Ishikawa (cell line): ENCODE data around the gene SDK2.

Experiments
- CEBPB ChIP-seq: IDR thresholded peaks from 2 replicates; pipeline ENCODE4 v1.6.1; 2012
- CREB1 ChIP-seq: IDR thresholded peaks from 2 replicates; pipeline ENCODE4 v1.6.1; 2012; ENCODE audit warnings: low read depth
- EGR1 ChIP-seq: IDR thresholded peaks from 2 replicates; pipeline ENCODE4 v1.6.1; 2012
- EP300 ChIP-seq: IDR thresholded peaks from 2 replicates; pipeline ENCODE4 v1.6.1; 2012; ENCODE audit warnings: borderline replicate concordance
- FOXM1 ChIP-seq: IDR thresholded peaks from 2 replicates; pipeline ENCODE4 v1.6.1; 2012; ENCODE audit warnings: low read depth, borderline replicate concordance
- MAX ChIP-seq: IDR thresholded peaks from 2 replicates; pipeline ENCODE4 v1.6.1; 2012
- NFIC ChIP-seq: IDR thresholded peaks from 2 replicates; pipeline ENCODE4 v1.6.1; 2012
- RAD21 ChIP-seq: IDR thresholded peaks from 2 replicates; pipeline ENCODE4 v1.6.1; 2012; ENCODE audit warnings: low read depth
- REST ChIP-seq: IDR thresholded peaks from 2 replicates; pipeline ENCODE4 v1.6.1; 2012; ENCODE audit warnings: low read depth, mild to moderate bottlenecking
- TAF1 ChIP-seq: IDR thresholded peaks from 2 replicates; pipeline ENCODE4 v1.6.1; 2012; ENCODE audit warnings: low read depth, mild to moderate bottlenecking
- TCF12 ChIP-seq: IDR thresholded peaks from 2 replicates; pipeline ENCODE4 v1.6.1; 2012; ENCODE audit warnings: low read depth
- TEAD4 ChIP-seq: IDR thresholded peaks from 2 replicates; pipeline ENCODE4 v1.6.1; 2012
- USF1 ChIP-seq: IDR thresholded peaks from 2 replicates; pipeline ENCODE4 v1.6.1; 2012
- YY1 ChIP-seq: IDR thresholded peaks from 2 replicates; pipeline ENCODE4 v1.6.1; 2012; ENCODE audit warnings: low read depth
- ZBTB7A ChIP-seq: IDR thresholded peaks from 2 replicates; pipeline ENCODE4 v1.6.1; 2012; ENCODE audit warnings: low read depth

SDK2 gene

GRCh38 chr17:73637866-73638265 lies 6.4 kb downstream of the SDK2 start:
- no peak for TF ChIP-seq REST

- no peak for TF ChIP-seq FOXM1
Measured at GRCh38 chr17:73635101-73635817, 9.0 kb downstream of the SDK2 start.

GRCh38 chr17:73634629-73635028 lies 9.6 kb downstream of the SDK2 start:
- TF ChIP-seq RAD21, result no peak
- TF ChIP-seq CEBPB, result no peak
- TF ChIP-seq TAF1, result no peak
- no peak for TF ChIP-seq FOXM1
- no peak for TF ChIP-seq YY1
- TF ChIP-seq TCF12, result no peak
- no peak for TF ChIP-seq EGR1
- no peak for TF ChIP-seq TEAD4
- TF ChIP-seq ZBTB7A, result no peak

GRCh38 chr17:73633736-73634135 lies 10.5 kb downstream of the SDK2 start:
- TF ChIP-seq EGR1 (no peak), NFIC (no peak), TEAD4 (no peak), YY1 (no peak), CEBPB (no peak), USF1 (no peak), REST (no peak), FOXM1 (no peak), MAX (no peak), TCF12 (no peak), EP300 (no peak), RAD21 (no peak), ZBTB7A (no peak), CREB1 (no peak), TAF1 (no peak)

- no peak for TF ChIP-seq EP300
- no peak for TF ChIP-seq CEBPB
- no peak for TF ChIP-seq EGR1
- no peak for TF ChIP-seq CREB1
- TF ChIP-seq MAX, result no peak
- no peak for TF ChIP-seq NFIC
Measured at GRCh38 chr17:73632513-73632912, 11.7 kb downstream of the SDK2 start.

GRCh38 chr17:73630965-73631595 lies 13.2 kb downstream of the SDK2 start:
- TF ChIP-seq CEBPB, result no peak
- TF ChIP-seq TEAD4, result no peak
- no peak for TF ChIP-seq EGR1
- no peak for TF ChIP-seq YY1

- no peak for TF ChIP-seq EP300
- TF ChIP-seq MAX, result no peak
- TF ChIP-seq CEBPB, result no peak
Measured at GRCh38 chr17:73630531-73630930, 13.7 kb downstream of the SDK2 start.
